ENCODE results near the gene AGPAT2. TPM values are rescaled to one million over a fixed set of nuclear protein-coding genes. Genes with fewer than 3 reads are reported as not detected.

AGPAT2 gene
- polyA plus RNA-seq, 1 of the 3 experiments (the other 2 are of a cell fraction), result 46.8 TPM

DNA sequence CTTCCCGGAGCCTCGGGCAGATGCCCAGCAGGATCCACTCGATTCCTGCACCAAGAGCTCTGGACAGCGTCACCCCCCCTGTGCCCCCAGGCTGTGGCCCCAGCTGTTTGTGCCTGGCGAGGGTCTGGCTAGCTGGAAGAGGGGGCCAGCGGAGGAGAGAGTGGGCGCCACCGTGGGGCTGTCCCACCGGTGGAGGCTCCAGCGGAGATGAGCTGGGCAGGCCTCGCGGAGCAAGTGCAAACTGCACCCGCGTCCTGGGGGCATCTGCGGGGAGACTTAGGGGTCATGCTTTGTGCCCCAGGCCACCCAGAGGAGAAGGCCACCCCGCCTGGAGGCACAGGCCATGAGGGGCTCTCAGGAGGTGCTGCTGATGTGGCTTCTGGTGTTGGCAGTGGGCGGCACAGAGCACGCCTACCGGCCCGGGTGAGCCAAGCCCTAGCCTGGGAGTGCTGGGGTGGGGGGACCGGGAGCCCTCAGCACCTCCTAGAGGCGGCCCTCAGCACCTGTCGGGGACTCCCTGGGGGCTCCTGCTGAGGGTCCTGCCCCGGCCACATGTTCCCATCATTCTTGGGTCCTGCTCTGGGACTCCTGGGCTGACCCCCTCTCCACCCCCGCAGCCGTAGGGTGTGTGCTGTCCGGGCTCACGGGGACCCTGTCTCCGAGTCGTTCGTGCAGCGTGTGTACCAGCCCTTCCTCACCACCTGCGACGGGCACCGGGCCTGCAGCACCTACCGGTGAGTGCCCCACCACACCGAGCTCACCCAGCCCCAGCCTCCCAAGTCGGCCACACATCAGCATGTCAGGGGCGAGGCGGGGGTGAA, 19.1 kb downstream of the AGPAT2 start:
- POLR2A ChIA-PET, result interaction anchor here (0.8 to 1.0 kb wide), 2 partner anchors 11 to 60 kb away, joined by 3 to 4 read pairs; no protein-coding TSS in a partner anchor
- Histone ChIP-seq H3K36me3 (replicated peaks in 1 of 2; ENCODE audit: control insufficient read depth in 1 of 2, insufficient read depth in 2 of 2, low read length in 1 of 2) (no peaks in the 10 kb centered on the region), H3K4me1 (ENCODE audit: control insufficient read depth in 1 of 2, insufficient read depth in 2 of 2, low read depth in 1 of 2, low read length in 1 of 2) (peaks cover 0 to 24% of the 10 kb centered on the region in 2 experiments; a peak in 1 of 4 replicates), H3K4me3 (ENCODE audit: low read depth in 2 of 2, low read length in 1 of 2) (no peak overlapping the region), H3K9me3 (no peaks in the 10 kb centered on the region), H3K79me2 (ENCODE audit: insufficient read depth) (no peaks in the 10 kb centered on the region), H3K27me3 (ENCODE audit: insufficient read depth) (no peaks in the 10 kb centered on the region), H3K27ac (ENCODE audit: low read depth in 2 of 2, low read length in 1 of 2) (no peak overlapping the region; a peak in 1 of 4 replicates), H2AFZ (ENCODE audit: low read depth) (no peak overlapping the region), H3K9me2 (no peaks in the 10 kb centered on the region), H3K9ac (no peak overlapping the region), H3K4me2 (no peak overlapping the region), H4K20me1 (ENCODE audit: insufficient read depth) (0 out of 2 replicates have a peak, but pooled peaks cover 5% of the 10 kb centered on the region), H3F3A (replicated peaks; ENCODE audit: insufficient read depth) (peaks cover 3% of the 10 kb centered on the region)
- DNase-seq, result no peak
- WGBS (ENCODE audit: low lambda C conversion rate), result 85% methylated on average over 12 of the region's 40 CpGs
- CTCF ChIA-PET, result interaction anchor here (0.6 to 1.3 kb wide), 5 partner anchors 9 to 29 kb away, joined by 3 to 4 read pairs (median 3); no protein-coding TSS in a partner anchor
- no peak for TF ChIP-seq FOXJ3 (CRISPR knock-in tag; IDR thresholded peaks at IDR 0.05)
- TF ChIP-seq, protein P1, sequence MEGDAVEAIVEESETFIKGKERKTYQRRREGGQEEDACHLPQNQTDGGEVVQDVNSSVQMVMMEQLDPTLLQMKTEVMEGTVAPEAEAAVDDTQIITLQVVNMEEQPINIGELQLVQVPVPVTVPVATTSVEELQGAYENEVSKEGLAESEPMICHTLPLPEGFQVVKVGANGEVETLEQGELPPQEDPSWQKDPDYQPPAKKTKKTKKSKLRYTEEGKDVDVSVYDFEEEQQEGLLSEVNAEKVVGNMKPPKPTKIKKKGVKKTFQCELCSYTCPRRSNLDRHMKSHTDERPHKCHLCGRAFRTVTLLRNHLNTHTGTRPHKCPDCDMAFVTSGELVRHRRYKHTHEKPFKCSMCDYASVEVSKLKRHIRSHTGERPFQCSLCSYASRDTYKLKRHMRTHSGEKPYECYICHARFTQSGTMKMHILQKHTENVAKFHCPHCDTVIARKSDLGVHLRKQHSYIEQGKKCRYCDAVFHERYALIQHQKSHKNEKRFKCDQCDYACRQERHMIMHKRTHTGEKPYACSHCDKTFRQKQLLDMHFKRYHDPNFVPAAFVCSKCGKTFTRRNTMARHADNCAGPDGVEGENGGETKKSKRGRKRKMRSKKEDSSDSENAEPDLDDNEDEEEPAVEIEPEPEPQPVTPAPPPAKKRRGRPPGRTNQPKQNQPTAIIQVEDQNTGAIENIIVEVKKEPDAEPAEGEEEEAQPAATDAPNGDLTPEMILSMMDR (IDR thresholded peaks at IDR 0.05), result no peak
- TF ChIP-seq, protein P2, sequence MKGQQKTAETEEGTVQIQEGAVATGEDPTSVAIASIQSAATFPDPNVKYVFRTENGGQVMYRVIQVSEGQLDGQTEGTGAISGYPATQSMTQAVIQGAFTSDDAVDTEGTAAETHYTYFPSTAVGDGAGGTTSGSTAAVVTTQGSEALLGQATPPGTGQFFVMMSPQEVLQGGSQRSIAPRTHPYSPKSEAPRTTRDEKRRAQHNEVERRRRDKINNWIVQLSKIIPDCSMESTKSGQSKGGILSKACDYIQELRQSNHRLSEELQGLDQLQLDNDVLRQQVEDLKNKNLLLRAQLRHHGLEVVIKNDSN (IDR thresholded peaks at IDR 0.05; ENCODE audit: borderline replicate concordance, low read depth), result no peak
- TF ChIP-seq, protein P3, sequence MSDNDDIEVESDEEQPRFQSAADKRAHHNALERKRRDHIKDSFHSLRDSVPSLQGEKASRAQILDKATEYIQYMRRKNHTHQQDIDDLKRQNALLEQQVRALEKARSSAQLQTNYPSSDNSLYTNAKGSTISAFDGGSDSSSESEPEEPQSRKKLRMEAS (IDR thresholded peaks at IDR 0.05; ENCODE audit: low read depth), result no peak
- TF ChIP-seq, protein P4, sequence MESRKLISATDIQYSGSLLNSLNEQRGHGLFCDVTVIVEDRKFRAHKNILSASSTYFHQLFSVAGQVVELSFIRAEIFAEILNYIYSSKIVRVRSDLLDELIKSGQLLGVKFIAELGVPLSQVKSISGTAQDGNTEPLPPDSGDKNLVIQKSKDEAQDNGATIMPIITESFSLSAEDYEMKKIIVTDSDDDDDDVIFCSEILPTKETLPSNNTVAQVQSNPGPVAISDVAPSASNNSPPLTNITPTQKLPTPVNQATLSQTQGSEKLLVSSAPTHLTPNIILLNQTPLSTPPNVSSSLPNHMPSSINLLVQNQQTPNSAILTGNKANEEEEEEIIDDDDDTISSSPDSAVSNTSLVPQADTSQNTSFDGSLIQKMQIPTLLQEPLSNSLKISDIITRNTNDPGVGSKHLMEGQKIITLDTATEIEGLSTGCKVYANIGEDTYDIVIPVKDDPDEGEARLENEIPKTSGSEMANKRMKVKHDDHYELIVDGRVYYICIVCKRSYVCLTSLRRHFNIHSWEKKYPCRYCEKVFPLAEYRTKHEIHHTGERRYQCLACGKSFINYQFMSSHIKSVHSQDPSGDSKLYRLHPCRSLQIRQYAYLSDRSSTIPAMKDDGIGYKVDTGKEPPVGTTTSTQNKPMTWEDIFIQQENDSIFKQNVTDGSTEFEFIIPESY (IDR thresholded peaks at IDR 0.05; ENCODE audit: borderline replicate concordance, low read depth), result no peak
- TF ChIP-seq NRF1 (IDR thresholded peaks at IDR 0.05; ENCODE audit: low read depth, low read length), result no peak
- no peak for TF ChIP-seq POLR2AphosphoS5 (IDR thresholded peaks at IDR 0.05; ENCODE audit: low read depth, low read length)
- TF ChIP-seq, protein P5, sequence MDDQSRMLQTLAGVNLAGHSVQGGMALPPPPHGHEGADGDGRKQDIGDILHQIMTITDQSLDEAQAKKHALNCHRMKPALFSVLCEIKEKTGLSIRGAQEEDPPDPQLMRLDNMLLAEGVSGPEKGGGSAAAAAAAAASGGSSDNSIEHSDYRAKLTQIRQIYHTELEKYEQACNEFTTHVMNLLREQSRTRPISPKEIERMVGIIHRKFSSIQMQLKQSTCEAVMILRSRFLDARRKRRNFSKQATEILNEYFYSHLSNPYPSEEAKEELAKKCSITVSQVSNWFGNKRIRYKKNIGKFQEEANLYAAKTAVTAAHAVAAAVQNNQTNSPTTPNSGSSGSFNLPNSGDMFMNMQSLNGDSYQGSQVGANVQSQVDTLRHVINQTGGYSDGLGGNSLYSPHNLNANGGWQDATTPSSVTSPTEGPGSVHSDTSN (IDR thresholded peaks at IDR 0.05), result no peak
- TF ChIP-seq GATA2 (CRISPR knock-in tag; IDR thresholded peaks at IDR 0.05), result no peak
